ENCODE data around the gene FARS2.
A peak's percentile ranks its signal among the peaks of the same experiment; 100 is the strongest.
"Not testable (repeated sequence)": the region's sequence is repeated elsewhere in the genome, so short reads cannot be mapped to it uniquely, and the experiment has no call there.

FARS2 gene

GRCh38 chr6:5665173-5665572 is 403.9 kb downstream of the FARS2 start:
- DNase-seq (ENCODE audit: low read depth, low spot score) = no peak

GRCh38 chr6:5665667-5666066 is 404.4 kb downstream of the FARS2 start:
- DNase-seq (ENCODE audit: low read depth, low spot score) = no peak

GRCh38 chr6:5666695-5667094 is 405.4 kb downstream of the FARS2 start:
- DNase-seq (ENCODE audit: low read depth, low spot score) = no peak

- no peak for DNase-seq (ENCODE audit: low read depth, low spot score)
Observed at GRCh38 chr6:5667737-5668136, 406.4 kb downstream of the FARS2 start.

GRCh38 chr6:5670381-5670780 is 409.1 kb downstream of the FARS2 start:
- no peak for DNase-seq (ENCODE audit: low read depth, low spot score)

GRCh38 chr6:5670811-5671561 is 409.7 kb downstream of the FARS2 start:
- DNase-seq (ENCODE audit: low read depth, low spot score) = no peak

GRCh38 chr6:5671601-5672559 is 410.6 kb downstream of the FARS2 start:
- DNase-seq (ENCODE audit: low read depth, low spot score) = no peak

GRCh38 chr6:5672581-5673011 is 411.3 kb downstream of the FARS2 start:
- peak; percentile 84 for DNase-seq (ENCODE audit: low read depth, low spot score)

- DNase-seq (ENCODE audit: low read depth, low spot score) = no peak
Observed at GRCh38 chr6:5673019-5673790, 411.9 kb downstream of the FARS2 start.

- DNase-seq (ENCODE audit: low read depth, low spot score) = no peak
Observed at GRCh38 chr6:5674141-5674540, 412.8 kb downstream of the FARS2 start.

GRCh38 chr6:5674721-5675120 is 413.4 kb downstream of the FARS2 start:
- no peak for DNase-seq (ENCODE audit: low read depth, low spot score)

GRCh38 chr6:5676701-5677100 is 415.4 kb downstream of the FARS2 start:
- no peak for DNase-seq (ENCODE audit: low read depth, low spot score)

GRCh38 chr6:5677219-5678000 is 416.1 kb downstream of the FARS2 start:
- DNase-seq (ENCODE audit: low read depth, low spot score) = peak; percentile 42

- no peak for DNase-seq (ENCODE audit: low read depth, low spot score)
Observed at GRCh38 chr6:5679270-5679669, 418.0 kb downstream of the FARS2 start.

GRCh38 chr6:5679691-5680090 is 418.4 kb downstream of the FARS2 start:
- DNase-seq (ENCODE audit: low read depth, low spot score) = no peak

GRCh38 chr6:5680095-5680494 is 418.8 kb downstream of the FARS2 start:
- no peak for DNase-seq (ENCODE audit: low read depth, low spot score)

- DNase-seq (ENCODE audit: low read depth, low spot score) = no peak
Observed at GRCh38 chr6:5681480-5681879, 420.2 kb downstream of the FARS2 start.

- DNase-seq (ENCODE audit: low read depth, low spot score) = no peak
Observed at GRCh38 chr6:5682530-5682929, 421.2 kb downstream of the FARS2 start.

- DNase-seq (ENCODE audit: low read depth, low spot score) = not testable (repeated sequence)
Observed at GRCh38 chr6:5683747-5684146, 422.4 kb downstream of the FARS2 start.

- DNase-seq (ENCODE audit: low read depth, low spot score) = peak; percentile 15
Observed at GRCh38 chr6:5684320-5685053, 423.2 kb downstream of the FARS2 start.

All from astrocyte of the hippocampus (primary cell).